ENCODE measurements around the gene TANC1.

The TANC1 gene

DNA sequence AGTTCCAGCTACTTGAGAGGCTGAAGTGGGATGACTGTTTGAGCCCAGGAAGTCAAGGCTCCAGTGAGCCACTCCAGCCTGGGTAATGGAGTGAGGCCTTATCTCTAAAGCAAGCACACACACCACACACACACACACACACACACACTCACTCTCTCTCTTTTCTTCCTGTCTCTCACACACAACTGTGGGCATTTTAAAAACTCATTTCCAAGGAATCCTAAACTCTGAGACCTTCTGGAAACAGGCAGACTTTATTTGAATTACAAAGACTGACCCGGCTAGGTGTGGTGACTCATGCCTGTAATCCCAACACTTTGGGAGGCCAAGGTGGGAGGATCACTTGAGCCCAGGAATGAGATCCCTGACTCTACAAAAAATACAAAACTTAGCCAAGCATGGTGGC is 296.7 kb downstream of the TANC1 start:
- no peak for DNase-seq (ENCODE audit: low read depth in 2 of 2)

DNA sequence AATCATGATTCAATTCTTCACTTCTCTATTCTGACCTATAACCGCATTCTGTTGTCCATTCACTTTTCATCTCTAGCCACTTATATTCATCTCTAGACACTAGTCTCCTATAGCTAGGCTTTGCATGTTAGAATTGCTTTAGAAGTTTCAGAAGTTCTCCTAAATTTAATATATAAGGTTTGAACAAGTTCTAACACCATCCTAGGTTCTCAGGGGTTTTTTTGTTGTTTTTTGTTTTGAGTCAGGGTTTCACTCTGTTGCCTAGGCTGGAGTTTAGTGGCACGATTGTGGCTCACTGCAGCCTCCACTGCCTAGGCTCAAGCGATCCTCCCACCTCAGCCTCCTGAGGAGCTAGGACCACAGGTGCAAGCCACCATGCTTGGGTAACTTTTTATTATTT is 298.1 kb downstream of the TANC1 start:
- no peak for DNase-seq (ENCODE audit: low read depth in 2 of 2)

- no peak for DNase-seq (ENCODE audit: low read depth in 2 of 2)
These were observed 299.5 kb downstream of the TANC1 start for GRCh38 chr2:159267921-159268320.

DNA sequence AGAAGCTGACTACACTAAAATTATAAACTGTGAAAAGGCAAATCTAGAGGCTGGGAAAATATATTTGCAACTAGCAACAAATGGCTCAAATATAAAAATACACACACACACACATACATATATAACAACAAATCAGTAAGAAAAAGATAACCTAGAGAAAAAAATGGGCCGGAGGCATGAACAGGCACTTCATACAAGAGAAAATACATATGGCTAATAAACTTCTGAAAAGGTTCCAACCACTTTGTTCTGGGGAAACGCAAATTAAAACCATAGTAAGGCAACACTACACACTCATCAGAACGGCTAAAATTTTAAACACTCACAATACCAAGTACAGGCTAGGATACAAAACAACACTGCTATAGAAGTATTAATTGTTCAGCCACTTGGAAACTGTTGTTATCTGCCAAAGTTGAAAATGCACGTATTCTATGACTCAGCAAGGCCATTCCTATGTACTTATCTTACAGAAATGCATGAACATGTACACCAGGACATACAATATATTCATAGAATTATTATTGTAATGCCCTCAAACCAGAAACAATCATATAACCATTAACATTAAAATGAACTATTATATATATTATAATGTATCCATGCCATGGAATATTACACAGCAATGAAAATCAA is 302.4 kb downstream of the TANC1 start:
- DNase-seq (ENCODE audit: low read depth in 2 of 2), result no peak

GRCh38 chr2:159272156-159272555 is 303.7 kb downstream of the TANC1 start:
- no peak for DNase-seq (ENCODE audit: low read depth in 2 of 2)

DNA sequence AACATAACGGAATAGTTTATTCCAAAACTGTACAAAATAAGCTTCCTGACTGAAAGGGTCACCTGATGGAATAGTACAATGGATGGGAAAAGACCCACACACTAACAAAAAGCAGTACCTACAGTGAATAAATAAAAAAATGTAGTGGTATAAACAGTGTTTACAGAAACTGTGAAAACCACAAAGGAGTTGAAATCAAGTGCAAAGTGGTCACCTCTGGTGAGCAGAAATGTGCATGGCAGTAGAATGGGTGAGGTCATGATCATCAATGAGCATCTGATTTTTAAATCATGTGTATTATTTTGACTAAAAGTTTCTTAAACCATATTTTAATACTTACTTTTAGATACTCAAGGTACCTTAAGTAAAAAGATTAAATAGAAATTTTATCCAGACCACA is 306.7 kb downstream of the TANC1 start:
- no peak for DNase-seq (ENCODE audit: low read depth in 2 of 2)

GRCh38 chr2:159279700-159280099 is 311.3 kb downstream of the TANC1 start:
- no peak for DNase-seq (ENCODE audit: low read depth in 2 of 2)

DNA sequence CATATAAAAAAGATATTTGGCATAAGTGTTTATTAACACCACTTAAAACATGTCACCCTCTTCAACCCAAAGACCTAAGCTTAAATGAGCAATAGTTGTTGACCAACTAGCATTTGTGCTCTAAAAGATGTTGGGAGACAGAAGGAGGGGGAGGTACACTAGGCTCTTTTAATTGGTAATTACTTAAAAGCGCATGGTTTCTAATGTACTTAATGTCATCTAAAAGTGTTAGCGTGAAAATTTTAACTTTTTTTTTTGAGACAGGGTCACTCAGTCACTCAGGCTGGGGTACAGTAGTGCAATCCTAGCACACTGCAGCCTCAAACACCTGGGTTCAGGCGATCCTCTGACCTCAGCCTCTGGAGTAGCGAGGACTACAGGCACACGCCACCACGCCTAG is 312.6 kb downstream of the TANC1 start:
- no peak for DNase-seq (ENCODE audit: low read depth in 2 of 2)
